Measurements from ENCODE around the gene CACNA1H.
"Not testable (repeated sequence)": the region's sequence is repeated elsewhere in the genome, so short reads cannot be mapped to it uniquely, and the experiment has no call there.

DNA sequence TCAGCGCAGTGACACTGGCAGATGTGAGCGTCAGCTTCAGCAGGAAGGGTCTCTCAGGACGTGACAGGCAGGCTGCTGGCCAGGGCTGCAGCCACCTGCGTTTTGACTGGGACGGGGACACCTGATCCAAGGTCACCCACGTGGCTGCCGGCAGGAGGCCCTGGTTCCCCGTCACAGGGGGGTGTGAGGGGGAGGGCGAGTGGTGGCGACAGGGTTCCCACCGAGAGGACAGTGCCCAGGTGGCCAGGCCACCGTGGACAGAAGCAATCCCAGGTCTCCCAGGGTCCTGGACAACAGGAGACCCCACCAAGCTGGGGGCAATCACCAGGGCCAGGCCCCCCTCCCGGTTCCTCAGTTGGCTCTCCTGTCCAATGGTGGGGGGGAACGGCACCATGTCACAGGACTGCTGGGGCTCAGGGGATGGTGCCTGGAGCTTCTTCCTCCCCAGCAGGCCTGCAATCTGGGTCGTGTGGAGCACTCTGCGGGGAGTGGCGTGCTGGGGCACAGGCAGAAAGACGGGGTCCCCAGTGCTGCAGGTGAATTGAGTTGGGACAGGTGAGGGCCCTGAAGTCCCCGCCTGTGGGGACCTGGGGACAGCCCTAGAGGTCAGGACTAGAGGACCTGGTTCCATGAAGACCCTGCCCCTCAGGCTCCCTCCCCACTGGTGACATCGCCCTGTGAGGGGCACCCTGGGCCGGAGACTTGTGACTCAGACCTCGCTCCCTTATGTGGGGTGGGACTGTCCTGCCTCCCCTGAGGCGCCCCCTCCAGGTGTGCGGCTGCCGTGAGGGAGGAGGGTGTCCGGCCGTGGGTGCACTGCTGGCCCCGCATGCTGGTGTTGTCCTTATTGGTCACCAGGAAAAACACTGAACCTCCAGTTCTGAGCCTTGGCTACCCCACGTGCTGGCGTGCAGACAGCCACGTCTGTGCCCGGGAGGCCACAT lies 91.3 kb downstream of the CACNA1H start:
- TF ChIP-seq, protein P1, sequence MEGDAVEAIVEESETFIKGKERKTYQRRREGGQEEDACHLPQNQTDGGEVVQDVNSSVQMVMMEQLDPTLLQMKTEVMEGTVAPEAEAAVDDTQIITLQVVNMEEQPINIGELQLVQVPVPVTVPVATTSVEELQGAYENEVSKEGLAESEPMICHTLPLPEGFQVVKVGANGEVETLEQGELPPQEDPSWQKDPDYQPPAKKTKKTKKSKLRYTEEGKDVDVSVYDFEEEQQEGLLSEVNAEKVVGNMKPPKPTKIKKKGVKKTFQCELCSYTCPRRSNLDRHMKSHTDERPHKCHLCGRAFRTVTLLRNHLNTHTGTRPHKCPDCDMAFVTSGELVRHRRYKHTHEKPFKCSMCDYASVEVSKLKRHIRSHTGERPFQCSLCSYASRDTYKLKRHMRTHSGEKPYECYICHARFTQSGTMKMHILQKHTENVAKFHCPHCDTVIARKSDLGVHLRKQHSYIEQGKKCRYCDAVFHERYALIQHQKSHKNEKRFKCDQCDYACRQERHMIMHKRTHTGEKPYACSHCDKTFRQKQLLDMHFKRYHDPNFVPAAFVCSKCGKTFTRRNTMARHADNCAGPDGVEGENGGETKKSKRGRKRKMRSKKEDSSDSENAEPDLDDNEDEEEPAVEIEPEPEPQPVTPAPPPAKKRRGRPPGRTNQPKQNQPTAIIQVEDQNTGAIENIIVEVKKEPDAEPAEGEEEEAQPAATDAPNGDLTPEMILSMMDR (IDR thresholded peaks at IDR 0.05), result not testable (repeated sequence)
- not testable (repeated sequence) for TF ChIP-seq POLR2A (IDR thresholded peaks at IDR 0.05)

Data from testis (tissue), 2 donors.